K562 (cell line): ENCODE measurements around the gene NEU3. TPM values are rescaled to one million over a fixed set of nuclear protein-coding genes. Genes with fewer than 3 reads are reported as not detected.

Experiments
- ATAC-seq: fragments of 200-7000 bp; cut with Tn5 transposase; 3 replicates; pipeline ENCODE4 v1.9.1; 2020; ENCODE audit warnings: moderate library complexity
- BruUV-seq: library from RNA; stranded (reverse); fragments of 400-500 nt; replicated peaks from 2 replicates; lab custom pipeline; 2021; lab: Mats Ljungman, UMichigan
- CTCF ChIA-PET: fragments of 300-600 bp; formaldehyde crosslinking; extraction: SDS; loops from one replicate; lab custom pipeline; 2021; ENCODE audit warnings: low intra/inter-chr PET ratio; lab: Yijun Ruan, JAX
- POLR2A ChIA-PET: fragments of 300-600, 350-650 bp; sonication (Branson Sonifier 250); formaldehyde crosslinking; extraction: SDS; loops from one replicate; lab custom pipeline; 2021; ENCODE audit warnings: antibody characterized with exemption, inconsistent platforms; lab: Yijun Ruan, JAX
- DNase-seq, 4 experiments: peaks; one replicate each; pipeline versions ENCODE4 v3.0.0 to v3.0.0-alpha.2; 2011 to 2018; ENCODE audit warnings: low spot score in 3 of 4, mixed read lengths in 3 of 4; ENCODE audit errors: extremely low read depth in 1 of 4
- FAIRE-seq: peaks from 2 replicates; lab custom pipeline; 2011; peaks lifted over from hg19 to GRCh38; lab: Jason Lieb, UNC
- H2AFZ ChIP-seq: 2 replicates; pipeline ENCODE4 v1.6.0; 2011; ENCODE audit warnings: low read depth, low read length, control low read depth, inconsistent platforms
- H3K27ac ChIP-seq: fragments of 200-600 bp; 3 replicates; pipeline ENCODE4 v1.8.0; 2011; ENCODE audit warnings: low read depth, mild to moderate bottlenecking, control low read depth, inconsistent platforms, low read length, moderate library complexity, mixed read lengths; ENCODE audit errors: extremely low read depth
- H3K27me3 ChIP-seq, 2 experiments: fragments of 300-600 bp in 1 of 2; 2 replicates in 1 of 2; 3 replicates in 1 of 2; pipeline versions ENCODE4 v1.6.0 to v1.8.0; 2011; ENCODE audit warnings: inconsistent platforms in 2 of 2, low read length in 2 of 2, mild to moderate bottlenecking in 1 of 2, mixed read lengths in 1 of 2, moderate library complexity in 1 of 2; ENCODE audit not compliant: control insufficient read depth in 2 of 2, insufficient read depth in 2 of 2
- H3K36me3 ChIP-seq: fragments of 300-600 bp; 3 replicates; pipeline ENCODE4 v1.8.0; 2011; ENCODE audit warnings: mild to moderate bottlenecking, low read length, inconsistent platforms; ENCODE audit not compliant: control insufficient read depth, insufficient read depth
- H3K4me1 ChIP-seq, 2 experiments: fragments of 200-600 bp in 1 of 2; replicated peaks in 1 of 2; 2 replicates in 1 of 2; 3 replicates in 1 of 2; pipeline versions ENCODE4 v1.5.1 to v1.8.0; 2011; ENCODE audit warnings: inconsistent platforms in 2 of 2, low read length in 2 of 2, mild to moderate bottlenecking in 1 of 2, mixed read lengths in 1 of 2, moderate library complexity in 1 of 2; ENCODE audit not compliant: control insufficient read depth in 2 of 2, insufficient read depth in 2 of 2
- H3K4me2 ChIP-seq: 2 replicates; pipeline ENCODE4 v1.6.1; 2011; ENCODE audit warnings: low read length, control low read depth, inconsistent platforms, mixed read lengths; ENCODE audit not compliant: insufficient read depth
- H3K4me3 ChIP-seq: fragments of 200-600 bp; sonication (generic), shearing (Covaris generic); 2 replicates; pipeline ENCODE4 v1.5.1; 2016; ENCODE audit warnings: control low read depth, inconsistent platforms
- H3K79me2 ChIP-seq: fragments of 200-600 bp; 3 replicates; pipeline ENCODE4 v1.8.0; 2011; ENCODE audit warnings: low read length, inconsistent platforms; ENCODE audit not compliant: control insufficient read depth, insufficient read depth
- H3K9ac ChIP-seq, 2 experiments: 2 replicates each; pipeline versions ENCODE4 v1.6.0 to v1.6.1; 2011; ENCODE audit warnings: low read depth in 2 of 2, low read length in 2 of 2, control low read depth in 1 of 2, inconsistent platforms in 1 of 2, mild to moderate bottlenecking in 1 of 2, mixed read lengths in 1 of 2; ENCODE audit not compliant: insufficient read depth in 1 of 2
- H3K9me1 ChIP-seq: one replicate; pipeline ENCODE4 v1.6.0; 2011; ENCODE audit warnings: inconsistent platforms, mild to moderate bottlenecking, low read length, moderate library complexity; ENCODE audit not compliant: control insufficient read depth, insufficient read depth
- H3K9me3 ChIP-seq: replicated peaks from 2 replicates; pipeline ENCODE4 v1.5.1; 2011; ENCODE audit warnings: low read depth, low read length, inconsistent platforms; ENCODE audit not compliant: control insufficient read depth, insufficient read depth
- H4K20me1 ChIP-seq: replicated peaks from 2 replicates; pipeline ENCODE4 v1.6.1; 2011; ENCODE audit warnings: low read length, inconsistent platforms, mixed read lengths; ENCODE audit not compliant: control insufficient read depth, insufficient read depth
- EP400 ChIP-seq: fragments of 450-650 bp; IDR thresholded peaks from 2 replicates; pipeline ENCODE4 v1.6.1; 2017; ENCODE audit warnings: antibody characterized with exemption, mild to moderate bottlenecking, moderate library complexity
- FOXA3 ChIP-seq, 2 experiments: fragments of 450-650 bp in 1 of 2; sonication (generic) in 1 of 2; formaldehyde crosslinking; IDR thresholded peaks in 1 of 2; conservative IDR thresholded peaks in 1 of 2; 2 replicates each; pipeline versions ENCODE4 v1.4.0 to v1.8.0; 2020 to 2022; ENCODE audit warnings: mild to moderate bottlenecking in 2 of 2, missing genetic modification reagents in 1 of 2
- JUN ChIP-seq, 2 experiments: sonication (generic) in 1 of 2; formaldehyde crosslinking in 1 of 2; IDR thresholded peaks; 2 replicates each; pipeline versions ENCODE4 v1.6.1 to v1.8.0; 2012 to 2022; ENCODE audit warnings: borderline replicate concordance in 2 of 2, mild to moderate bottlenecking in 2 of 2, improper control_type of control experiment in 1 of 2, low read depth in 1 of 2, low read length in 1 of 2, missing genetic modification reagents in 1 of 2
- MECOM ChIP-seq: fragments of 250-450 bp; sonication (Bioruptor Pico); IDR thresholded peaks from 2 replicates; pipeline ENCODE4 v1.8.0; 2022; ENCODE audit warnings: inconsistent platforms
- NFE2 ChIP-seq: IDR thresholded peaks from 2 replicates; pipeline ENCODE4 v1.6.1; 2014; ENCODE audit warnings: antibody characterized with exemption, low read depth
- PTBP1 ChIP-seq: fragments of 200-400 bp; formaldehyde crosslinking; IDR thresholded peaks from 2 replicates; pipeline ENCODE4 v1.6.1; 2017; ENCODE audit warnings: low read depth, low read length
- TSC22D4 ChIP-seq: fragments of 450-650 bp; IDR thresholded peaks from 2 replicates; pipeline ENCODE4 v1.6.1; 2016; ENCODE audit warnings: missing genetic modification characterization, missing biosample characterization, control low read depth
- ZNF124 ChIP-seq: sonication (generic); formaldehyde crosslinking; IDR thresholded peaks from 2 replicates; pipeline ENCODE4 v1.8.1; 2022; ENCODE audit warnings: missing genetic modification reagents
- ZNF197 ChIP-seq: fragments of 200-800 bp; sonication (Bioruptor generic); IDR thresholded peaks from 2 replicates; pipeline ENCODE4 v1.6.1; 2016; ENCODE audit warnings: low read depth, missing genetic modification characterization, missing compliant biosample characterization
- ZNF316 ChIP-seq: fragments of 450-650 bp; IDR thresholded peaks from 2 replicates; pipeline ENCODE4 v1.6.1; 2016
- WGBS: fragments of 100-300 bp; shearing (Covaris generic); methylation state at CpG from one replicate; pipeline ENCODE4 v1.1.6; 2016; ENCODE audit warnings: low coverage, mixed read lengths; ENCODE audit not compliant: insufficient coverage; ENCODE audit errors: missing lambda C conversion rate; 5-methylcytosine and 5-hydroxymethylcytosine counted together
- in situ Hi-C: fragments of 300-500 bp; cut with MboI; formaldehyde crosslinking; loops from 4 replicates; pipeline ENCODE4 v1.15.0; 2018; ENCODE audit warnings: inconsistent platforms, mixed read lengths
- intact Hi-C: fragments of 100-400 bp; cut with micrococcal nuclease; formaldehyde crosslinking; loops from 2 replicates; pipeline ENCODE4 v1.14.2; 2022
- polyA plus RNA-seq, 8 experiments: library from polyadenylated mRNA; depleted of rRNA in 4 of 8; stranded (reverse) in 5 of 8; unstranded in 3 of 8; fragments of >200 nt; fragmentation: Nextera tagmentation in 2 of 8; fragmentation: Illumina TruSeq in 1 of 8; extraction: Ambion mirVana in 2 of 8; extraction: Trizol in 1 of 8; gene quantifications; 2 replicates each; pipeline versions ENCODE4 v1.2.1 to v1.2.3, GENCODE V29; 2011 to 2014; ENCODE audit warnings: inconsistent platforms in 1 of 8, missing spikeins in 1 of 8
- total RNA-seq, 7 experiments: library from RNA; depleted of rRNA in 6 of 7; stranded (reverse); fragments of >200 nt in 6 of 7; fragmentation: Illumina TruSeq in 2 of 7; extraction: Trizol in 2 of 7; gene quantifications; 2 replicates each; pipeline versions ENCODE4 v1.2.1 to v1.2.3, GENCODE V29; 2011 to 2021; ENCODE audit warnings: low replicate concordance in 1 of 7
- TF ChIP-seq, protein P1 (sequence below): fragments of 250-450 bp; sonication (Bioruptor Pico); IDR thresholded peaks from 2 replicates; pipeline ENCODE4 v1.4.0; 2020; ENCODE audit warnings: mild to moderate bottlenecking, moderate library complexity
- TF ChIP-seq, protein P2 (sequence below): fragments of 250-450 bp; sonication (Bioruptor Pico); IDR thresholded peaks from 2 replicates; pipeline ENCODE4 v1.4.0; 2020; ENCODE audit warnings: mild to moderate bottlenecking, moderate library complexity, borderline replicate concordance

NEU3 gene
- total and polyA plus RNA-seq, 9 of the 15 experiments (the other 6 are each of a cell fraction or from before 2014, with no cell fraction given) = 6.2 to 41.3 (median 31.1) TPM

DNA sequence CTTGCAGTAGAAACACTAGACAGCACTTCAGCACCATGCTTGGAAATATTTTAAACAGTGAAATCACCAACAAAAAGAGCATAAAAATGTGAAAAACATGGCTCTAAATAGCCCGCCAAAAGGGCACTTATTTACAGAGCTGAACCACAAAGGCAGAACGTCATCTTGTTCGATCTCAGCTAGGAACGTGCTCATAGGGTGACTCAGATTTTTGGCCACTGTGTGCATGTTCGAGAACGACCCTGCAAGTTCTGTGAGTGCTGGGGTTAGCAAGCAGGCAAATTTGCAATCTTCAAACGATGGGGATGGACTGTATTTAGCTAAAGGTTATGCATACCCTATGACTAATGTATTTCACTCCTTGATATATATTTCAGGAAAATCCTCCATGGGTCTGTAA, 77.3 kb downstream of the NEU3 start:
- FAIRE-seq (no peak), ATAC-seq (peak; percentile 38; the same call in 1 of the 3 replicates), DNase-seq (no peak)
- no TSS peak for BruUV-seq
- ChIA-PET CTCF (no interaction called here), POLR2A (interaction anchor here (0.9 kb wide), 1 partner anchor 8 kb away, joined by 5 read pairs; no protein-coding TSS in a partner anchor)
- H2AFZ ChIP-seq = peak overlapping the region; percentile 52
- no peaks in the 10 kb centered on the region for H3K9me3 ChIP-seq
- 21% methylated on average over 7 of the region's 7 CpGs for WGBS
- no peaks in the 10 kb centered on the region for H3K9me1 ChIP-seq
- intact Hi-C loops (no loop called here), in situ Hi-C loops (no loop called here)
- H3K27ac ChIP-seq = no peak overlapping the region
- peaks cover 0 to 11% of the 10 kb centered on the region in 2 experiments; a peak in 2 of 5 replicates for H3K4me1 ChIP-seq
- H3K4me3 ChIP-seq = no peak overlapping the region
- H3K79me2 ChIP-seq = no peaks in the 10 kb centered on the region
- no peaks in the 10 kb centered on the region; the same call in 2 of the 3 replicates for H3K36me3 ChIP-seq
- H3K27me3 ChIP-seq = no peaks in the 10 kb centered on the region
- H3K4me2 ChIP-seq = no peak overlapping the region
- H3K9ac ChIP-seq = no peak overlapping the region
- TF ChIP-seq TSC22D4 (tag) = no peak
- TF ChIP-seq EP400 = no peak
- TF ChIP-seq, protein P1, sequence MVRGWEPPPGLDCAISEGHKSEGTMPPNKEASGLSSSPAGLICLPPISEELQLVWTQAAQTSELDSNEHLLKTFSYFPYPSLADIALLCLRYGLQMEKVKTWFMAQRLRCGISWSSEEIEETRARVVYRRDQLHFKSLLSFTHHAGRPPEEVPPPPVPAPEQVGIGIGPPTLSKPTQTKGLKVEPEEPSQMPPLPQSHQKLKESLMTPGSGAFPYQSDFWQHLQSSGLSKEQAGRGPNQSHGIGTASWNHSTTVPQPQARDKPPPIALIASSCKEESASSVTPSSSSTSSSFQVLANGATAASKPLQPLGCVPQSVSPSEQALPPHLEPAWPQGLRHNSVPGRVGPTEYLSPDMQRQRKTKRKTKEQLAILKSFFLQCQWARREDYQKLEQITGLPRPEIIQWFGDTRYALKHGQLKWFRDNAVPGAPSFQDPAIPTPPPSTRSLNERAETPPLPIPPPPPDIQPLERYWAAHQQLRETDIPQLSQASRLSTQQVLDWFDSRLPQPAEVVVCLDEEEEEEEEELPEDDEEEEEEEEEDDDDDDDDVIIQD (CRISPR knock-in tag) = no peak
- TF ChIP-seq FOXA3 (CRISPR knock-in tag; conservative IDR thresholded peaks at IDR 0.05 in 1 of 2, IDR thresholded peaks at IDR 0.05 in 1 of 2) = peak; percentile 10 to 48; a peak in 2 of 4 replicates
- no peak for TF ChIP-seq ZNF316
- no peak for TF ChIP-seq ZNF197
- no peak for TF ChIP-seq JUN (IDR thresholded peaks at IDR 0.05; ENCODE audit: borderline replicate concordance, low read depth, low read length)
- no peak for TF ChIP-seq JUN (CRISPR knock-in tag; IDR thresholded peaks at IDR 0.05; ENCODE audit: borderline replicate concordance)
- TF ChIP-seq PTBP1 = no peak
- 0 out of 2 replicates have a peak, but pooled peaks have one; percentile 13 for TF ChIP-seq NFE2
- TF ChIP-seq MECOM (CRISPR knock-in tag) = no peak
- TF ChIP-seq ZNF124 (CRISPR knock-in tag) = no peak
- TF ChIP-seq, protein P2, sequence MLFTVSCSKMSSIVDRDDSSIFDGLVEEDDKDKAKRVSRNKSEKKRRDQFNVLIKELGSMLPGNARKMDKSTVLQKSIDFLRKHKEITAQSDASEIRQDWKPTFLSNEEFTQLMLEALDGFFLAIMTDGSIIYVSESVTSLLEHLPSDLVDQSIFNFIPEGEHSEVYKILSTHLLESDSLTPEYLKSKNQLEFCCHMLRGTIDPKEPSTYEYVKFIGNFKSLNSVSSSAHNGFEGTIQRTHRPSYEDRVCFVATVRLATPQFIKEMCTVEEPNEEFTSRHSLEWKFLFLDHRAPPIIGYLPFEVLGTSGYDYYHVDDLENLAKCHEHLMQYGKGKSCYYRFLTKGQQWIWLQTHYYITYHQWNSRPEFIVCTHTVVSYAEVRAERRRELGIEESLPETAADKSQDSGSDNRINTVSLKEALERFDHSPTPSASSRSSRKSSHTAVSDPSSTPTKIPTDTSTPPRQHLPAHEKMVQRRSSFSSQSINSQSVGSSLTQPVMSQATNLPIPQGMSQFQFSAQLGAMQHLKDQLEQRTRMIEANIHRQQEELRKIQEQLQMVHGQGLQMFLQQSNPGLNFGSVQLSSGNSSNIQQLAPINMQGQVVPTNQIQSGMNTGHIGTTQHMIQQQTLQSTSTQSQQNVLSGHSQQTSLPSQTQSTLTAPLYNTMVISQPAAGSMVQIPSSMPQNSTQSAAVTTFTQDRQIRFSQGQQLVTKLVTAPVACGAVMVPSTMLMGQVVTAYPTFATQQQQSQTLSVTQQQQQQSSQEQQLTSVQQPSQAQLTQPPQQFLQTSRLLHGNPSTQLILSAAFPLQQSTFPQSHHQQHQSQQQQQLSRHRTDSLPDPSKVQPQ = no peak
- H4K20me1 ChIP-seq = no peaks in the 10 kb centered on the region
